Measurements from ENCODE around the gene CGB5. TPM values are rescaled to one million over a fixed set of nuclear protein-coding genes. Genes with fewer than 3 reads are reported as not detected.
"Not testable (repeated sequence)": the region's sequence is repeated elsewhere in the genome, so short reads cannot be mapped to it uniquely, and the experiment has no call there.

CGB5 gene
- total RNA-seq, 2 experiments from 2014 or later: not detected

DNA sequence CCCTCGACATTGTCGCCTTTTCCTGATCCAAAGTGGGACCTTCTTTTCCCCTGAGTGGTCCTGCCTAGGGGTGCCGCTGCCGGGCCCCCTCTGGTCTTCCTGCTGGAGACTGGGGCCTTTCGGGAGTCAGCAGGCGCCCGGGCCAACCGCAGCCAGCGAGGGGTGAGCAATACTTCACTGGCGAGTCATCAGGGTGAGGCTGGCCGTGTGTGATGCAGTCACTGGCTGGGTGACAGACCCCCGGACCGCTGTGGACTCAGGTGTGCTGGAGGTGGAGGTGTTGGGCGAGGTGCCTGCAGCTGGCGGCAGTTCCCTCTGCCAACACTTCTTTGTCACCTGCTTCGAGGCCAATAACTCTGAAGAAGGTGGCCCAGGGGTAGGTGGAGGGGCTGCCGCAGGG is 1.5 kb upstream of the CGB5 start:
- no peak for ATAC-seq (ENCODE audit: poor library complexity)
- CTCF ChIA-PET: no interaction called here
- Histone ChIP-seq H3K4me3 (ENCODE audit: low read length) (no peak overlapping the region), H3K27ac (ENCODE audit: low read depth in 1 of 2, low read length in 2 of 2) (no peak overlapping the region), H3K36me3 (ENCODE audit: insufficient read depth, low read length) (no peaks in the 10 kb centered on the region), H3K27me3 (ENCODE audit: control insufficient read depth in 1 of 2, insufficient read depth in 2 of 2, low read length in 2 of 2) (no peaks in the 10 kb centered on the region), H3K9me3 (ENCODE audit: control insufficient read depth in 1 of 2, insufficient read depth in 1 of 2, low read length in 2 of 2) (no peaks in the 10 kb centered on the region), H3K4me1 (ENCODE audit: insufficient read depth, low read length) (no peaks in the 10 kb centered on the region)
- Mint-ChIP-seq H3K9me3 (no peaks in the 10 kb centered on the region), H3K4me3 (no peak overlapping the region), H3K27ac (no peak overlapping the region), H3K27me3 (no peaks in the 10 kb centered on the region), H3K36me3 (ENCODE audit: low read depth) (no peaks in the 10 kb centered on the region), H3K4me1 (ENCODE audit: low read depth) (no peaks in the 10 kb centered on the region)
- DNase-seq: no peak
- POLR2A ChIA-PET: no interaction called here
- TF ChIP-seq, protein P1, sequence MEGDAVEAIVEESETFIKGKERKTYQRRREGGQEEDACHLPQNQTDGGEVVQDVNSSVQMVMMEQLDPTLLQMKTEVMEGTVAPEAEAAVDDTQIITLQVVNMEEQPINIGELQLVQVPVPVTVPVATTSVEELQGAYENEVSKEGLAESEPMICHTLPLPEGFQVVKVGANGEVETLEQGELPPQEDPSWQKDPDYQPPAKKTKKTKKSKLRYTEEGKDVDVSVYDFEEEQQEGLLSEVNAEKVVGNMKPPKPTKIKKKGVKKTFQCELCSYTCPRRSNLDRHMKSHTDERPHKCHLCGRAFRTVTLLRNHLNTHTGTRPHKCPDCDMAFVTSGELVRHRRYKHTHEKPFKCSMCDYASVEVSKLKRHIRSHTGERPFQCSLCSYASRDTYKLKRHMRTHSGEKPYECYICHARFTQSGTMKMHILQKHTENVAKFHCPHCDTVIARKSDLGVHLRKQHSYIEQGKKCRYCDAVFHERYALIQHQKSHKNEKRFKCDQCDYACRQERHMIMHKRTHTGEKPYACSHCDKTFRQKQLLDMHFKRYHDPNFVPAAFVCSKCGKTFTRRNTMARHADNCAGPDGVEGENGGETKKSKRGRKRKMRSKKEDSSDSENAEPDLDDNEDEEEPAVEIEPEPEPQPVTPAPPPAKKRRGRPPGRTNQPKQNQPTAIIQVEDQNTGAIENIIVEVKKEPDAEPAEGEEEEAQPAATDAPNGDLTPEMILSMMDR (IDR thresholded peaks at IDR 0.05): no peak
- intact Hi-C loops (cut with DNase I, micrococcal nuclease): no loop called here

DNA sequence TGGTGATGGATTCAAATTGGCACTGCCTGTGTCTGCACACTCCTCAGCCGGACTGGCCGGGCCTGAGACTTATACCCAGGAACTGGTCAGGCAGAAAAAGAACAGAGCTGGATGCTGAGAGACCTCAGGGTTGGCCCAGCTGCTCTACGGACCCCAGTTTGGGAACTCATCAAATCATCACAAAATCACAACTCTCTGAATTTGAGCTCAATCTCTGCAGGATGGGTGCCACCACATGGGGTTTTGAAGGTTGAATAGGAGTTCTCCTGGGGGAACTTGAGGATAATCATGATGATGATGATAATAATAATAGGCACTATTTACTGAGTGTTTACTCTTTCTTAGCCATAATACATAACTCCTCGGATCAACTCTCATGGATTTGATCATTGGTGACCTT is 982 bp upstream of the CGB5 start:
- H3K36me3 Mint-ChIP-seq (ENCODE audit: low read depth); CTCF ChIA-PET; H3K4me1 ChIP-seq (ENCODE audit: insufficient read depth, low read length); H3K27ac ChIP-seq (ENCODE audit: low read depth in 1 of 2, low read length in 2 of 2); H3K4me3 Mint-ChIP-seq; DNase-seq; H3K36me3 ChIP-seq (ENCODE audit: insufficient read depth, low read length); H3K4me1 Mint-ChIP-seq (ENCODE audit: low read depth); H3K9me3 Mint-ChIP-seq; H3K27me3 Mint-ChIP-seq; ATAC-seq (ENCODE audit: poor library complexity); H3K27me3 ChIP-seq (ENCODE audit: control insufficient read depth in 1 of 2, insufficient read depth in 2 of 2, low read length in 2 of 2); POLR2A ChIA-PET; H3K9me3 ChIP-seq (ENCODE audit: control insufficient read depth in 1 of 2, insufficient read depth in 1 of 2, low read length in 2 of 2); intact Hi-C loops (cut with DNase I, micrococcal nuclease); H3K27ac Mint-ChIP-seq; H3K4me3 ChIP-seq (ENCODE audit: low read length): not testable (repeated sequence)

DNA sequence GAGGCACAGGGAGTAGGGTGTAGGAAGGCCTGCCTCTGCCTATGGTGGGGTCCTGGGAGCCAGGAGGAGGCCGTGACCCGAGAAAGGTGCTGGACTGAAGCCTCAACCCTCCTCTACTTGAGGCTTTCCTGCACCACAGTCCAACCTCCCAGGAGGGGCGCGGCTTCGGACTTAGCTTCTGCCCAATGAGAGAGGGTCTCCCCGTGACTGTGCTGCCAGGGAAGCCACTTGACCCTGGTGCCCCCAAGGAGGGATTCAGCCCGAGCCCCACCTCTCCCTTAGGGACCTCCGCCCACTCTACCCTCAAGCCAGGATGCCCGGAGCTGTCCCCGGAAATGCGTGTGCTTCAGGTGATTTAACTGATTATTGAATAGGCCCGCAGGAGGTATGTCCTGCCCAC is 5.4 kb downstream of the CGB5 start, which contains the start of gene CGB8:
CGB8 (minus strand) TSS at position 101 of the 400 bp plus-strand sequence. CDS start 372 bp downstream, outside the sequence.
- H3K9me3 Mint-ChIP-seq; H3K4me3 ChIP-seq (ENCODE audit: low read length); intact Hi-C loops (cut with DNase I, micrococcal nuclease); H3K4me1 ChIP-seq (ENCODE audit: insufficient read depth, low read length); H3K27ac ChIP-seq (ENCODE audit: low read depth in 1 of 2, low read length in 2 of 2); H3K27me3 Mint-ChIP-seq; CTCF ChIA-PET; DNase-seq; H3K27me3 ChIP-seq (ENCODE audit: control insufficient read depth in 1 of 2, insufficient read depth in 2 of 2, low read length in 2 of 2); H3K4me1 Mint-ChIP-seq (ENCODE audit: low read depth); H3K9me3 ChIP-seq (ENCODE audit: control insufficient read depth in 1 of 2, insufficient read depth in 1 of 2, low read length in 2 of 2); H3K36me3 Mint-ChIP-seq (ENCODE audit: low read depth); H3K4me3 Mint-ChIP-seq; H3K36me3 ChIP-seq (ENCODE audit: insufficient read depth, low read length); H3K27ac Mint-ChIP-seq; POLR2A ChIA-PET; ATAC-seq (ENCODE audit: poor library complexity): not testable (repeated sequence)

DNA sequence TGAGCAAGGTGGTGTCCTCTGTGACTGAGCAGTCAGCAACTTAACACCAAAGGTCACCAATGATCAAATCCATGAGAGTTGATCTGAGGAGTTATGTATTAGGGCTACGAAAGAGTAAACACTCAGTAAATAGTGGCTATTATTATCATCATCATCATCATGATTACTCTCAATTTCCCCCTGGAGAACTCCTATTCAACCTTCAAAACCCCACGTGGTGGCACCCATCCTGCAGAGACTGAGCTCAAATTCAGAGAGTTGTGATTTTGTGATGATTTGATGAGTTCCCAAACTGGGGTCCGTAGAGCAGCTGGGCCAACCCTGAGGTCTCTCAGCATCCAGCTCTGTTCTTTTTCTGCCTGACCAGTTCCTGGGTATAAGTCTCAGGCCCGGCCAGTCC is 6.2 kb downstream of the CGB5 start:
- DNase-seq; H3K27ac ChIP-seq (ENCODE audit: low read depth in 1 of 2, low read length in 2 of 2); H3K4me3 ChIP-seq (ENCODE audit: low read length); H3K36me3 Mint-ChIP-seq (ENCODE audit: low read depth); CTCF ChIA-PET; H3K4me1 ChIP-seq (ENCODE audit: insufficient read depth, low read length); H3K4me3 Mint-ChIP-seq; H3K4me1 Mint-ChIP-seq (ENCODE audit: low read depth); H3K9me3 Mint-ChIP-seq; ATAC-seq (ENCODE audit: poor library complexity); H3K36me3 ChIP-seq (ENCODE audit: insufficient read depth, low read length); H3K27ac Mint-ChIP-seq; H3K9me3 ChIP-seq (ENCODE audit: control insufficient read depth in 1 of 2, insufficient read depth in 1 of 2, low read length in 2 of 2); POLR2A ChIA-PET; H3K27me3 Mint-ChIP-seq; H3K27me3 ChIP-seq (ENCODE audit: control insufficient read depth in 1 of 2, insufficient read depth in 2 of 2, low read length in 2 of 2); intact Hi-C loops (cut with DNase I, micrococcal nuclease): not testable (repeated sequence)

GRCh38 chr19:49050376-49051033 is 6.9 kb downstream of the CGB5 start:
- H3K27ac Mint-ChIP-seq; intact Hi-C loops (cut with DNase I, micrococcal nuclease); POLR2A ChIA-PET: not testable (repeated sequence)

More at GRCh38 chr19:49050376-49051033, 6.9 kb downstream of the CGB5 start:
- H3K36me3 ChIP-seq (ENCODE audit: insufficient read depth, low read length); H3K27me3 Mint-ChIP-seq; H3K4me3 Mint-ChIP-seq; CTCF ChIA-PET; ATAC-seq (ENCODE audit: poor library complexity); H3K27ac ChIP-seq (ENCODE audit: low read depth in 1 of 2, low read length in 2 of 2); H3K4me1 Mint-ChIP-seq (ENCODE audit: low read depth); DNase-seq; H3K36me3 Mint-ChIP-seq (ENCODE audit: low read depth); H3K27me3 ChIP-seq (ENCODE audit: control insufficient read depth in 1 of 2, insufficient read depth in 2 of 2, low read length in 2 of 2); H3K4me3 ChIP-seq (ENCODE audit: low read length); H3K4me1 ChIP-seq (ENCODE audit: insufficient read depth, low read length); H3K9me3 Mint-ChIP-seq; H3K9me3 ChIP-seq (ENCODE audit: control insufficient read depth in 1 of 2, insufficient read depth in 1 of 2, low read length in 2 of 2): not testable (repeated sequence)

Measured in CD4-positive, alpha-beta T cell (primary cell).